ENCODE results near the gene SMARCA1. TPM values are rescaled to one million over a fixed set of nuclear protein-coding genes. Genes with fewer than 3 reads are reported as not detected.
A peak's percentile ranks its signal among the peaks of the same experiment; 100 is the strongest.
"Not testable (repeated sequence)": the region's sequence is repeated elsewhere in the genome, so short reads cannot be mapped to it uniquely, and the experiment has no call there.

SMARCA1 gene
- polyA plus RNA-seq (ENCODE audit: low read depth in 6 of 6) = under 1 TPM in 5 of 6 donors, not detected in 1; 0.24 to 0.89 (median 0.40) TPM

- ATAC-seq (ENCODE audit: low read depth in 2 of 2) (peak in 1 of 2 donors; percentile 25), DNase-seq (peak; percentile 3)
- Mint-ChIP-seq H3K27me3 (peaks cover 0 to 15% (median 4%) of the 10 kb centered on the region in 3 donors), H3K4me3 (peak within 1 kb of the TSS; percentile 82 to 93 (median 86)), H3K4me1 (peaks cover 0 to 8% (median 3%) of the 10 kb centered on the region in 3 donors), H3K27ac (peak within 1 kb of the TSS in 3 of 6 donors; percentile 1 to 76 (median 43)), H3K9me3 (peaks cover 0 to 5% (median 3%) of the 10 kb centered on the region in 7 donors), H3K36me3 (peaks cover 0 to 9% of the 10 kb centered on the region in 2 donors)
These were observed at the start of gene SMARCA1 for GRCh38 chrX:129523079-129523911. SMARCA1 (minus strand) TSS chrX:129523490; CDS start chrX:129523370, 120 bp downstream.

DNA sequence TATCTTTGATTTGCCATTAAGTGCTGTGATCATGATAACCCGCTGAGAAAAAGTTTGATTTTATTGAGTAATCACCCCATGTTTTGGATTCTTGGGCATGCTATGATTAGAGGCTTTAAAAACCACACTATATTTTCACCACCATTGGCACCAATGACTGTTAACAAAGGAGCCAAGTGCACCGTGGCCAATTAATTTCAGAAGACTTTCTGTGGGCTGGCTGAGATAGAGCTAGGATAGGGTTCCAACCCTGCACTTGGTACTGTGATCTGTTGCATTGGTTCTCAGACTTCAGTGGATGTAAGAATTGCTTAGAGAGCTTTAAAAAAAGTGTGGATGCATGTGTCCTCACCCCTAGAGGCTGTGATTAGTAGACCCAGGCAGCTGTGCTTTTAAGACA is 49.1 kb upstream of the SMARCA1 start:
- no peaks in the 10 kb centered on the region for H3K27me3 Mint-ChIP-seq
- no peak for ATAC-seq (ENCODE audit: low read depth in 2 of 2)
- peak overlapping the region in 1 of 6 donors; percentile 9 for H3K27ac Mint-ChIP-seq
- no peak for DNase-seq
- H3K36me3 Mint-ChIP-seq = peaks cover 6 to 11% of the 10 kb centered on the region in 2 donors
- H3K4me3 Mint-ChIP-seq = no peak overlapping the region
- peaks cover 0 to 3% (median 0%) of the 10 kb centered on the region in 7 donors for H3K9me3 Mint-ChIP-seq
- H3K4me1 Mint-ChIP-seq = no peaks in the 10 kb centered on the region

- Mint-ChIP-seq H3K4me1 (peaks cover 9 to 13% (median 9%) of the 10 kb centered on the region in 3 donors), H3K9me3 (peaks cover 0 to 2% (median 0%) of the 10 kb centered on the region in 7 donors), H3K36me3 (no peaks in the 10 kb centered on the region), H3K27me3 (no peaks in the 10 kb centered on the region), H3K4me3 (no peak overlapping the region), H3K27ac (no peak overlapping the region)
- DNase-seq (no peak), ATAC-seq (ENCODE audit: low read depth in 2 of 2) (no peak)
These were observed 45.1 kb upstream of the SMARCA1 start for GRCh38 chrX:129568349-129568748.

DNA sequence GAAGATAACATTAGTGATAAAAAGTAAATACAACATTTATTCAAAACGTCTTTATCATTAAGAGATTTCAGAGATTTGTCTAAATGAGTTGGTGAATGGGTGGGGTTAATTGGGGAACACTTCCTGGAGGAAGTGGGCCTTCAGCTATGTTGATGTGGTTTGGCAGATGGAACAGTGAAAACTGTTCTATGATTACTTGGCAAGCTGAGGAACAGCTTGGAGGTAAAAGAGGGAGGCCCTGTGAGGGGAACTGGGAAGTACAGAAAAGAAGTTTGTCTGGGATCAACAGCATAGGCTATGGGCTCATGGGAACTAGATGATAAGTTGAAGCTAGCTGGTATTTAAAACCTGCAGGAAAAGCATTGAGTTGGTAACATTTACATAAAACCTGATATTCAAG is 42.8 kb upstream of the SMARCA1 start:
- peaks cover 7 to 10% of the 10 kb centered on the region in 2 donors for H3K36me3 Mint-ChIP-seq
- no peak overlapping the region for H3K27ac Mint-ChIP-seq
- no peaks in the 10 kb centered on the region for H3K27me3 Mint-ChIP-seq
- no peak overlapping the region for H3K4me3 Mint-ChIP-seq
- peaks cover 0 to 4% (median 0%) of the 10 kb centered on the region in 7 donors for H3K9me3 Mint-ChIP-seq
- ATAC-seq (ENCODE audit: low read depth in 2 of 2) (no peak), DNase-seq (no peak)
- H3K4me1 Mint-ChIP-seq = peaks cover 9 to 13% (median 9%) of the 10 kb centered on the region in 3 donors

DNA sequence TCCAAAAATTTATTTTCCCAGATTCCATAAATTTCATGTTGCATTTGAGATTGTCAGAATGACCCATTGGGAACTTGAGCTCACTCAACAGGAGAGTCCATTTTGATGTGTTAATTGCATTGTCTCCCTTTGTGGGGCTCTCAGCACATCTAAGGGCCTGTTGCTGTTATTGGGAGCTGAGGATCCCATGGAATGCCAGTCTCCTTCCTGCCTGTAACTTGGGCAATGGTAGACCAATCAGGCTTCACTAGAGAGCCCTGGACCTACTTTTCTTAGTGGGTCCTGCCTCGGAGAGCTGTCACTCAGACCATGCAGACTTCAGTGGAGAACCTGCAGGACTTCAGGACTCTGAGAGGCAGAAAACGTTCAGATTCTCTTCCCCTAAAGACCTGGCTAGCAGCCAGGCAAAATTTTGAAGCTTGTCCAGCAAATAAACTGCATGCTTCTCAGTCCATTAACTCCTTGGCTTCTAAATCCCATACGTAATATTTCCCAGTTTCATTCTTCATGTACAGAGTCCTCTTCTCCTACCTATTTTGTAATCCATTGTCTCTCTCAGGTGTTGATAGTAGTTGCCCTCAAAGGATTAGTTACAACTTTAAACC is 41.9 kb upstream of the SMARCA1 start:
- Mint-ChIP-seq H3K4me1 (peaks cover 9 to 13% (median 9%) of the 10 kb centered on the region in 3 donors), H3K36me3 (peaks cover 7 to 10% of the 10 kb centered on the region in 2 donors), H3K4me3 (no peak overlapping the region), H3K27ac (peak overlapping the region in 1 of 6 donors; percentile 16), H3K27me3 (no peaks in the 10 kb centered on the region), H3K9me3 (peaks cover 0 to 4% (median 0%) of the 10 kb centered on the region in 7 donors)
- DNase-seq (no peak), ATAC-seq (ENCODE audit: low read depth in 2 of 2) (no peak)

DNA sequence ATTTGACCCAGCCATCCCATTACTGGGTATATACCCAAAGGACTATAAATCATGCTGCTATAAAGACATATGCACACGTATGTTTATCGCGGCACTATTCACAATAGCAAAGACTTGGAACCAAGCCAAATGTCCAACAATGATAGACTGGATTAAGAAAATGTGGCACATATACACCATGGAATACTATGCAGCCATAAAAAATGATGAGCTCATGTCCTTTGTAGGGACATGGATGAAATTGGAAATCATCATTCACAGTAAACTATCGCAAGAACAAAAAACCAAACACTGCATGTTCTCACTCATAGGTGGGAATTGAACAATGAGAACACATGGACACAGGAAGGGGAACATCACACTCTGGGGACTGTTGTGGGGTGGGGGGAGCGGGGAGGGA is 41.1 kb upstream of the SMARCA1 start:
- not testable (repeated sequence) for H3K4me3 Mint-ChIP-seq; H3K27ac Mint-ChIP-seq; H3K27me3 Mint-ChIP-seq; H3K9me3 Mint-ChIP-seq; DNase-seq; ATAC-seq (ENCODE audit: low read depth in 2 of 2)
- Mint-ChIP-seq H3K36me3 (peaks cover 7 to 10% of the 10 kb centered on the region in 2 donors), H3K4me1 (peaks cover 9 to 13% (median 9%) of the 10 kb centered on the region in 3 donors)

GRCh38 chrX:129561453-129561852 is 38.2 kb upstream of the SMARCA1 start:
- H3K27me3 Mint-ChIP-seq = no peaks in the 10 kb centered on the region
- H3K27ac Mint-ChIP-seq = no peak overlapping the region

GRCh38 chrX:129559783-129560182 is 36.5 kb upstream of the SMARCA1 start:
- Mint-ChIP-seq H3K27ac (no peak overlapping the region), H3K4me1 (peaks cover 0 to 3% (median 0%) of the 10 kb centered on the region in 3 donors), H3K27me3 (no peaks in the 10 kb centered on the region), H3K9me3 (peaks cover 0 to 4% (median 0%) of the 10 kb centered on the region in 7 donors), H3K4me3 (no peak overlapping the region), H3K36me3 (peaks cover 7 to 10% of the 10 kb centered on the region in 2 donors)
- ATAC-seq (ENCODE audit: low read depth in 2 of 2) (no peak), DNase-seq (no peak)

More at GRCh38 chrX:129561453-129561852, 38.2 kb upstream of the SMARCA1 start:
- Mint-ChIP-seq H3K4me1 (peaks cover 9 to 13% (median 12%) of the 10 kb centered on the region in 3 donors), H3K36me3 (peaks cover 7 to 10% of the 10 kb centered on the region in 2 donors), H3K9me3 (peaks cover 0 to 4% (median 0%) of the 10 kb centered on the region in 7 donors), H3K4me3 (no peak overlapping the region)
- no peak for DNase-seq
- ATAC-seq (ENCODE audit: low read depth in 2 of 2) = no peak

DNA sequence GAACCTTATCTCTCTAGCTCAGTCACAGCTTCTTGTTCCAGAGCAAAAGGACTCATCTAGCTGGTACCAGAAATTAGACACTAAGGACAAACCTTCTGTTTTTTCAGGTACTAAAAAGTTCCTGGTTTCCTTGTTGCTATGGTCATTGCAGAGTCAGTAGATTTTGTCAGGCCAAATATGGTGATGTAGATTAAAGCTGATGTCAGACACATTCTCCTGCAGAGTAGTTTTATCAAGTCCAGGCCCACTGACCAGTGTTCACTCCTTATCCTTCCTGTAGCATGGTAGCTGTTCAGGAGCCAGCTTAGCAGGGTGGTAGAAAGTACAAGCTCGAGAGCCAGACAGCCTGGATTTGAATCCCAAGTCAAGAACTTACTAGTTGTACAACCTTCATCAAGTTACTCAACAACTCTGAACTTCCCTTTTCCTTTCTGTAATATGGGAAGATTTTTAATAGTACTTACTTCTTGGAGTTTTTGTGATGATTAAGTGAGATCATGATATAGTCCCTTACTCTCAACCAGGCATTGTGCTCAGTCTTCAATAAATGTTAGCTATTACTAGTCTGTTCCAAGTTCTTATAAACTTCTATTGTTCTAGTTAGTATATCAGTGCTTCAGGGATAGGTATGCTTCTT is 34.7 kb upstream of the SMARCA1 start:
- peaks cover 7 to 10% of the 10 kb centered on the region in 2 donors for H3K36me3 Mint-ChIP-seq
- DNase-seq (no peak), ATAC-seq (ENCODE audit: low read depth in 2 of 2) (no peak)
- peaks cover 0 to 3% (median 0%) of the 10 kb centered on the region in 3 donors for H3K4me1 Mint-ChIP-seq
- H3K27me3 Mint-ChIP-seq = no peaks in the 10 kb centered on the region
- peaks cover 0 to 4% (median 0%) of the 10 kb centered on the region in 7 donors for H3K9me3 Mint-ChIP-seq
- H3K4me3 Mint-ChIP-seq = no peak overlapping the region
- H3K27ac Mint-ChIP-seq = no peak overlapping the region

GRCh38 chrX:129556806-129557315 is 33.6 kb upstream of the SMARCA1 start:
- Mint-ChIP-seq H3K36me3 (peaks cover 3 to 7% of the 10 kb centered on the region in 2 donors), H3K27ac (peak overlapping the region in 1 of 6 donors; percentile 12), H3K4me1 (peaks cover 0 to 4% (median 3%) of the 10 kb centered on the region in 3 donors), H3K27me3 (peaks cover 0 to 2% (median 0%) of the 10 kb centered on the region in 3 donors), H3K9me3 (peaks cover 0 to 4% (median 0%) of the 10 kb centered on the region in 7 donors), H3K4me3 (no peak overlapping the region)
- DNase-seq = no peak
- ATAC-seq (ENCODE audit: low read depth in 2 of 2) = peak in 1 of 2 donors; percentile 49

DNA sequence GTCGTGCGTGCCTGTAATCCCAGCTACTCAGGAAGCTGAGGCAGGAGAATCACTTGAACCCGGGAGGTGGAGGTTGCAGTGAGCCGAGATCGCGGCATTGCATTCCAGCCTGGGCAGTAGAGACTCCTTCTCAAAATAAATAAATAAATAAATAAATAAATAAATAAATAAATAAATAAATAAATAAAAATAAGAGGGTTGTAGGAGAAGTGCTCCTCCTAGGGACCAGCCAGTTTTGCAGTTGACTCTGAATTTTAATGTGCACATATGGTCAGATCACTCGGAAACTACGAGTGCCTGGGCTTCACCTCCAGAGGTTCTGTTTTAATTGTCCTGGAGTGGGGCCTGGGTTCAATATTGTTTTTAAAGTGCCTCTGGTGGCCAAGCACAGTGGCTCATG is 31.5 kb upstream of the SMARCA1 start:
- DNase-seq; H3K9me3 Mint-ChIP-seq; ATAC-seq (ENCODE audit: low read depth in 2 of 2); H3K4me1 Mint-ChIP-seq; H3K27ac Mint-ChIP-seq; H3K4me3 Mint-ChIP-seq; H3K27me3 Mint-ChIP-seq: not testable (repeated sequence)
- peaks cover 4 to 11% of the 10 kb centered on the region in 2 donors for H3K36me3 Mint-ChIP-seq

- Mint-ChIP-seq H3K27me3 (peaks cover 0 to 8% (median 0%) of the 10 kb centered on the region in 3 donors), H3K4me1 (peaks cover 0 to 4% (median 3%) of the 10 kb centered on the region in 3 donors), H3K27ac (no peak overlapping the region), H3K9me3 (peaks cover 0 to 4% (median 0%) of the 10 kb centered on the region in 7 donors), H3K4me3 (no peak overlapping the region), H3K36me3 (peaks cover 4 to 11% of the 10 kb centered on the region in 2 donors)
- ATAC-seq (ENCODE audit: low read depth in 2 of 2) (peak; percentile 97 to 98), DNase-seq (peak; percentile 46)
These were observed 30.5 kb upstream of the SMARCA1 start for GRCh38 chrX:129553619-129554288.

Measured in naive B cell (primary cell).